Caco-2 (cell line): ENCODE measurements around the gene LRCH3. TPM values are rescaled to one million over a fixed set of nuclear protein-coding genes. Genes with fewer than 3 reads are reported as not detected.

Experiments used
- BruUV-seq: library from RNA; stranded (reverse); fragments of 400-500 nt; replicated peaks from 2 replicates; lab custom pipeline; 2021; lab: Mats Ljungman, UMichigan
- CTCF ChIA-PET: fragments of 300-600 bp; sonication (Branson Sonifier 250); formaldehyde crosslinking; loops from one replicate; lab custom pipeline; 2022; ENCODE audit warnings: antibody characterized with exemption; lab: Charles Lee
- POLR2A ChIA-PET: fragments of 300-600 bp; sonication (Branson Sonifier 250); formaldehyde crosslinking; loops from one replicate; lab custom pipeline; 2022; ENCODE audit warnings: antibody characterized with exemption; lab: Charles Lee
- DNase-seq, 2 experiments: peaks; one replicate each; pipeline versions ENCODE4 v3.0.0 to v3.0.0-alpha.2; 2020 to 2022
- H3K27me3 ChIP-seq: replicated peaks from 2 replicates; pipeline ENCODE4 v1.6.0; 2011; ENCODE audit warnings: low read length; ENCODE audit not compliant: control insufficient read depth, insufficient read depth
- H3K36me3 ChIP-seq: 2 replicates; pipeline ENCODE4 v1.5.1; 2011; ENCODE audit warnings: low read length; ENCODE audit not compliant: control insufficient read depth, insufficient read depth
- H3K4me1 ChIP-seq: fragments of 250-450 bp; sonication (Bioruptor Pico); 2 replicates; pipeline ENCODE4 v1.5.1; 2020; ENCODE audit warnings: mild to moderate bottlenecking
- H3K4me3 ChIP-seq: 2 replicates; pipeline ENCODE4 v1.5.1; 2011; ENCODE audit warnings: low read depth, mild to moderate bottlenecking, control low read depth, low read length
- H3K9me3 ChIP-seq: fragments of 250-450 bp; sonication (Bioruptor Pico); 2 replicates; pipeline ENCODE4 v1.5.1; 2020; ENCODE audit warnings: mild to moderate bottlenecking, moderate library complexity
- H3K27ac Mint-ChIP-seq: one replicate; pipeline ENCODE4 v1.8.0; 2022; ENCODE audit warnings: mixed read lengths; ENCODE audit not compliant: unreplicated experiment
- H3K27me3 Mint-ChIP-seq: one replicate; pipeline ENCODE4 v1.8.0; 2022; ENCODE audit warnings: mixed read lengths; ENCODE audit not compliant: insufficient read depth, unreplicated experiment
- H3K36me3 Mint-ChIP-seq: one replicate; pipeline ENCODE4 v1.8.0; 2022; ENCODE audit warnings: mild to moderate bottlenecking, mixed read lengths; ENCODE audit not compliant: insufficient read depth, unreplicated experiment
- H3K4me1 Mint-ChIP-seq: one replicate; pipeline ENCODE4 v1.8.0; 2022; ENCODE audit warnings: low read depth, mixed read lengths; ENCODE audit not compliant: unreplicated experiment
- H3K4me3 Mint-ChIP-seq: one replicate; pipeline ENCODE4 v1.8.0; 2022; ENCODE audit warnings: mild to moderate bottlenecking, moderate library complexity, mixed read lengths; ENCODE audit not compliant: unreplicated experiment
- H3K9me3 Mint-ChIP-seq: one replicate; pipeline ENCODE4 v1.8.0; 2022; ENCODE audit warnings: mixed read lengths; ENCODE audit not compliant: unreplicated experiment
- CTCF ChIP-seq, 2 experiments: fragments of 200-600 bp in 1 of 2; IDR thresholded peaks; 1 replicate in 1 of 2; 2 replicates in 1 of 2; pipeline versions ENCODE4 v1.5.1 to v1.8.0; 2011 to 2022; ENCODE audit warnings: antibody characterized with exemption in 1 of 2, control low read depth in 1 of 2, inconsistent platforms in 1 of 2, low read depth in 1 of 2, low read length in 1 of 2, mild to moderate bottlenecking in 1 of 2, moderate library complexity in 1 of 2; ENCODE audit not compliant: insufficient read depth in 1 of 2, severe bottlenecking in 1 of 2, unreplicated experiment in 1 of 2
- intact Hi-C: fragments of 100-400 bp; cut with micrococcal nuclease; formaldehyde crosslinking; loops from one replicate; pipeline ENCODE4 v1.10.0; 2022; ENCODE audit not compliant: unreplicated experiment
- total RNA-seq: library from RNA; stranded (reverse); gene quantifications from 2 replicates; pipeline ENCODE4 v1.2.3, GENCODE V29; 2022

Gene LRCH3
- total RNA-seq, 1 experiment from 2014 or later: 38.7 TPM

- Histone ChIP-seq H3K9me3 (no peaks in the 10 kb centered on the region), H3K27me3 (no peaks in the 10 kb centered on the region), H3K36me3 (no peaks in the 10 kb centered on the region), H3K4me3 (no peak overlapping the region), H3K4me1 (0 out of 2 replicates have a peak, but pooled peaks cover 7% of the 10 kb centered on the region)
- H3K4me3 Mint-ChIP-seq: no peak overlapping the region
- H3K36me3 Mint-ChIP-seq: no peaks in the 10 kb centered on the region
- H3K27me3 Mint-ChIP-seq: no peaks in the 10 kb centered on the region
- DNase-seq: no peak
- ChIA-PET CTCF (no interaction called here), POLR2A (no interaction called here)
- H3K27ac Mint-ChIP-seq: no peak overlapping the region
- intact Hi-C loops: no loop called here
- TF ChIP-seq CTCF (IDR thresholded peaks at IDR 0.05; ENCODE audit: insufficient read depth in 1 of 2, low read depth in 1 of 2, low read length in 1 of 2, severe bottlenecking in 1 of 2, unreplicated experiment in 1 of 2): no peak
- H3K4me1 Mint-ChIP-seq: peaks cover 16% of the 10 kb centered on the region
- H3K9me3 Mint-ChIP-seq: no peaks in the 10 kb centered on the region
- no TSS peak for BruUV-seq
Measured at GRCh38 chr3:197892162-197892561, 101.1 kb downstream of the LRCH3 start.

GRCh38 chr3:197896421-197896820, 105.4 kb downstream of the LRCH3 start:
- CTCF ChIA-PET: no interaction called here
- Histone ChIP-seq H3K4me1 (0 out of 2 replicates have a peak, but pooled peaks cover 8% of the 10 kb centered on the region), H3K4me3 (no peak overlapping the region), H3K9me3 (no peaks in the 10 kb centered on the region), H3K36me3 (no peaks in the 10 kb centered on the region), H3K27me3 (no peaks in the 10 kb centered on the region)
- Mint-ChIP-seq H3K27me3 (no peaks in the 10 kb centered on the region), H3K27ac (no peak overlapping the region), H3K9me3 (no peaks in the 10 kb centered on the region), H3K4me1 (peaks cover 14% of the 10 kb centered on the region), H3K36me3 (no peaks in the 10 kb centered on the region), H3K4me3 (no peak overlapping the region)
- BruUV-seq: no TSS peak
- POLR2A ChIA-PET: no interaction called here
- no peak for DNase-seq
- TF ChIP-seq CTCF (IDR thresholded peaks at IDR 0.05; ENCODE audit: insufficient read depth in 1 of 2, low read depth in 1 of 2, low read length in 1 of 2, severe bottlenecking in 1 of 2, unreplicated experiment in 1 of 2): no peak
- intact Hi-C loops: no loop called here

- H3K27me3 Mint-ChIP-seq: no peaks in the 10 kb centered on the region
- Histone ChIP-seq H3K4me1 (0 out of 2 replicates have a peak, but pooled peaks cover 8% of the 10 kb centered on the region), H3K4me3 (no peak overlapping the region), H3K9me3 (peaks cover 5% of the 10 kb centered on the region; the same call in 1 of the 2 replicates), H3K27me3 (no peaks in the 10 kb centered on the region), H3K36me3 (no peaks in the 10 kb centered on the region)
- H3K4me3 Mint-ChIP-seq: no peak overlapping the region
- CTCF ChIA-PET: no interaction called here
- no TSS peak for BruUV-seq
- peaks cover 10% of the 10 kb centered on the region for H3K9me3 Mint-ChIP-seq
- H3K4me1 Mint-ChIP-seq: peaks cover 14% of the 10 kb centered on the region
- DNase-seq: no peak
- H3K36me3 Mint-ChIP-seq: no peaks in the 10 kb centered on the region
- POLR2A ChIA-PET: no interaction called here
- peak overlapping the region; percentile 68 for H3K27ac Mint-ChIP-seq
- TF ChIP-seq CTCF (IDR thresholded peaks at IDR 0.05; ENCODE audit: insufficient read depth in 1 of 2, low read depth in 1 of 2, low read length in 1 of 2, severe bottlenecking in 1 of 2, unreplicated experiment in 1 of 2): no peak
- intact Hi-C loops: no loop called here
Measured at GRCh38 chr3:197899833-197900478, 108.9 kb downstream of the LRCH3 start.
